Neuronal stem cell (in vitro differentiated cells): Measurements from ENCODE around the gene GGA3.
"Not testable (repeated sequence)": the region's sequence is repeated elsewhere in the genome, so short reads cannot be mapped to it uniquely, and the experiment has no call there.

ENCODE experiments used
- DNase-seq: peaks from one replicate; pipeline ENCODE4 v3.0.0-alpha.2; 2013; ENCODE audit warnings: low spot score
- H2AFZ ChIP-seq: one replicate; pipeline ENCODE4 v1.6.1; 2013; ENCODE audit warnings: mild to moderate bottlenecking, low read length, inconsistent platforms
- H2AK5ac ChIP-seq: 2 replicates; pipeline ENCODE4 v1.6.1; 2013; ENCODE audit warnings: low read depth, mild to moderate bottlenecking, inconsistent platforms, low read length, moderate library complexity, mixed read lengths
- H2BK120ac ChIP-seq: 2 replicates; pipeline ENCODE4 v1.6.1; 2013; ENCODE audit warnings: low read depth, mild to moderate bottlenecking, inconsistent platforms, low read length, moderate library complexity, mixed read lengths
- H2BK12ac ChIP-seq: one replicate; pipeline ENCODE4 v1.6.1; 2013; ENCODE audit warnings: low read length, inconsistent platforms
- H2BK15ac ChIP-seq: 2 replicates; pipeline ENCODE4 v1.6.1; 2013; ENCODE audit warnings: mild to moderate bottlenecking, low read length, inconsistent platforms, mixed read lengths
- H2BK5ac ChIP-seq: one replicate; pipeline ENCODE4 v1.6.1; 2013; ENCODE audit warnings: inconsistent platforms, mild to moderate bottlenecking, low read length, moderate library complexity
- H3K14ac ChIP-seq: one replicate; pipeline ENCODE4 v1.6.1; 2013; ENCODE audit warnings: low read length, inconsistent platforms
- H3K18ac ChIP-seq: 2 replicates; pipeline ENCODE4 v1.6.1; 2013; ENCODE audit warnings: low read length, inconsistent platforms
- H3K23ac ChIP-seq: 2 replicates; pipeline ENCODE4 v1.6.1; 2013; ENCODE audit warnings: low read depth, mild to moderate bottlenecking, mixed read lengths, low read length, inconsistent platforms; ENCODE audit not compliant: poor library complexity
- H3K27ac ChIP-seq: replicated peaks from 3 replicates; pipeline ENCODE4 v1.5.1; 2013; ENCODE audit warnings: low read length, inconsistent platforms
- H3K27me3 ChIP-seq, 3 experiments: 2 replicates each; pipeline ENCODE4 v1.6.1; 2013; ENCODE audit warnings: low read length in 3 of 3, mild to moderate bottlenecking in 2 of 3, inconsistent platforms in 1 of 3, low read depth in 1 of 3, mixed read lengths in 1 of 3, moderate library complexity in 1 of 3; ENCODE audit not compliant: control insufficient read depth in 3 of 3, insufficient read depth in 3 of 3
- H3K36me3 ChIP-seq, 2 donors: replicated peaks in 1 of 2; 2 replicates each; pipeline ENCODE4 v1.6.1; 2013; ENCODE audit warnings: low read length in 2 of 2; ENCODE audit not compliant: control insufficient read depth in 2 of 2, insufficient read depth in 2 of 2
- H3K4ac ChIP-seq: 2 replicates; pipeline ENCODE4 v1.6.1; 2013; ENCODE audit warnings: inconsistent platforms, mild to moderate bottlenecking, low read length, moderate library complexity
- H3K4me1 ChIP-seq, 2 donors: 1 replicate in 1 of 2; 2 replicates in 1 of 2; pipeline ENCODE4 v1.6.1; 2013; ENCODE audit warnings: low read length in 2 of 2, low read depth in 1 of 2; ENCODE audit not compliant: control insufficient read depth in 2 of 2, insufficient read depth in 1 of 2
- H3K4me2 ChIP-seq: one replicate; pipeline ENCODE4 v1.6.1; 2013; ENCODE audit warnings: mild to moderate bottlenecking, low read length, inconsistent platforms; ENCODE audit not compliant: insufficient read depth, poor library complexity, severe bottlenecking
- H3K4me3 ChIP-seq, 2 donors: 2 replicates each; pipeline ENCODE4 v1.5.1; 2013; ENCODE audit warnings: low read length in 2 of 2, mild to moderate bottlenecking in 2 of 2, inconsistent platforms in 1 of 2, moderate library complexity in 1 of 2
- H3K79me1 ChIP-seq: one replicate; pipeline ENCODE4 v1.6.1; 2013; ENCODE audit warnings: low read depth, mild to moderate bottlenecking, inconsistent platforms, low read length, moderate library complexity
- H3K9ac ChIP-seq: one replicate; pipeline ENCODE4 v1.6.1; 2013; ENCODE audit warnings: mild to moderate bottlenecking, low read depth, low read length, inconsistent platforms; ENCODE audit not compliant: poor library complexity
- H3K9me3 ChIP-seq, 2 donors: replicated peaks in 1 of 2; 2 replicates each; pipeline versions ENCODE3 to v1.6.1; 2013; ENCODE audit warnings: low read length in 2 of 2, mild to moderate bottlenecking in 2 of 2, inconsistent platforms in 1 of 2, low read depth in 1 of 2, mixed read lengths in 1 of 2, moderate library complexity in 1 of 2; ENCODE audit not compliant: control insufficient read depth in 2 of 2, insufficient read depth in 1 of 2
- H4K8ac ChIP-seq: one replicate; pipeline ENCODE4 v1.6.1; 2013; ENCODE audit warnings: low read depth, mild to moderate bottlenecking, inconsistent platforms, low read length, moderate library complexity
- H4K91ac ChIP-seq: one replicate; pipeline ENCODE4 v1.6.1; 2013; ENCODE audit warnings: low read length, low read depth, mild to moderate bottlenecking, inconsistent platforms; ENCODE audit not compliant: poor library complexity
- whole genome bisulfite sequencing, 2 donors: extraction: QIAGEN DNeasy Blood & Tissue Kit; methylation state at CpG; one replicate each; pipeline ENCODE4 v1.1.7; 2013; ENCODE audit warnings: missing lambda C conversion rate in 2 of 2, mixed read lengths in 1 of 2; ENCODE audit not compliant: insufficient read length in 2 of 2, insufficient replicate concordance in 1 of 2; ENCODE audit errors: extremely low coverage in 2 of 2; 5-methylcytosine and 5-hydroxymethylcytosine counted together

GGA3 gene

DNA sequence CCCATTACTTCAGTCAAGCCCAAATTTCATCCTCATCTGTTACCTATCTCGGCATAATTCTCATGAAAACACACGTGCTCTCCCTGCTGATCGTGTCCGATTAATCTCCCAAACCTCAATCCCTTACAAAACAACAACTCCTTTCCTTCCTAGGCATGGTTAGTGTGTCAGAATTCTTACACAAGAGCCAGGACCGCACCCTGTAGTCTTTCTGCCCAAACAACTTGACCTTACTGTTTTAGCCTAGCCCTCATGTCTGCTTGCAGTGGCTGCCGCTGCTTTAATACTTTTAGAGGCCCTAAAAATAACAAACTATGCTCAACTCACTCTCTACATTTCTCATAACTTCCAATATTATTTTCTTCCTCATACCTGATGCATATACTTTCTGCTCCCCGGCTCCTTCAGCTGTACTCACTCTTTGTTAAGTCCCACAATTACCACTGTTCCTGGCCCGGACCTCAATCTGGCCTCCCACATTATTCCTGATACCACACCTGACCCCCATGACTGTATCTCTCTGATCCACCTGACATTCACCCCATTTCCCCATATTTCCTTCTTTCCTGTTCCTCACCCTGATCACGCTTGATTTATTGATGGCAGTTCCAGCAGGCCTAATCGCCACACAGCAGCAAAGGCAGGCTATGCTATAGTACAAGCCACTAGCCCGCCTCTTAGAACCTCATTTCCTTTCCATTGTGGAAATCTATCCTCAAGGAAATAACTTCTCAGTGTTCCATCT is 5.3 kb downstream of the GGA3 start:
- not testable (repeated sequence) for H3K4ac ChIP-seq, H4K8ac ChIP-seq, H3K36me3 ChIP-seq, H4K91ac ChIP-seq, H3K14ac ChIP-seq, H3K27ac ChIP-seq, H2BK12ac ChIP-seq, H2AK5ac ChIP-seq, H3K4me2 ChIP-seq, H2AFZ ChIP-seq, H3K18ac ChIP-seq, H3K9me3 ChIP-seq, H3K9ac ChIP-seq, H3K27me3 ChIP-seq, H3K4me1 ChIP-seq, DNase-seq, H2BK15ac ChIP-seq, H3K4me3 ChIP-seq, H2BK5ac ChIP-seq, H2BK120ac ChIP-seq, H3K23ac ChIP-seq
- peaks cover 13% of the 10 kb centered on the region for H3K79me1 ChIP-seq
- no CpG with 5 or more reads among the region's 11 CpGs for WGBS, 2 donors

- Histone ChIP-seq H3K4me1 (no peaks in the 10 kb centered on the region), H3K79me1 (peaks cover 2% of the 10 kb centered on the region), H3K9ac (no peak overlapping the region), H3K23ac (no peak overlapping the region), H3K4ac (no peak overlapping the region), H2AK5ac (no peak overlapping the region), H3K27ac (no peak overlapping the region), H3K9me3 (no peaks in the 10 kb centered on the region), H3K14ac (no peak overlapping the region), H3K36me3 (no peaks in the 10 kb centered on the region), H3K4me3 (no peak overlapping the region), H2AFZ (no peak overlapping the region), H4K91ac (no peak overlapping the region), H2BK15ac (no peak overlapping the region), H3K18ac (no peak overlapping the region), H3K27me3 (no peaks in the 10 kb centered on the region), H2BK120ac (no peak overlapping the region), H3K4me2 (no peak overlapping the region), H4K8ac (no peak overlapping the region), H2BK12ac (no peak overlapping the region), H2BK5ac (no peak overlapping the region)
- no CpG with 5 or more reads among the region's 8 CpGs for WGBS, 2 donors
- DNase-seq, result no peak
Measured at GRCh38 chr17:75252039-75252816, 9.2 kb downstream of the GGA3 start.

GRCh38 chr17:75250009-75250471 is 11.4 kb downstream of the GGA3 start:
- H3K14ac ChIP-seq, result no peak overlapping the region
- H4K91ac ChIP-seq, result no peak overlapping the region
- H3K4ac ChIP-seq, result no peak overlapping the region
- no peak overlapping the region for H2BK15ac ChIP-seq
- H3K23ac ChIP-seq, result no peak overlapping the region
- H3K9me3 ChIP-seq, result no peaks in the 10 kb centered on the region
- no peak overlapping the region for H2BK12ac ChIP-seq
- H3K36me3 ChIP-seq, result peaks cover 11 to 17% of the 10 kb centered on the region in 2 donors
- DNase-seq, result no peak
- H3K9ac ChIP-seq, result no peak overlapping the region
- H3K27me3 ChIP-seq, result no peaks in the 10 kb centered on the region
- no peak overlapping the region for H3K27ac ChIP-seq
- no peak overlapping the region for H4K8ac ChIP-seq
- no peak overlapping the region for H3K4me2 ChIP-seq
- peaks cover 8% of the 10 kb centered on the region for H3K79me1 ChIP-seq
- no CpG with 5 or more reads among the region's 11 CpGs for WGBS, 2 donors
- H3K4me3 ChIP-seq, result no peak overlapping the region
- no peak overlapping the region for H2AFZ ChIP-seq
- H2BK5ac ChIP-seq, result no peak overlapping the region
- no peak overlapping the region for H3K18ac ChIP-seq
- H2BK120ac ChIP-seq, result no peak overlapping the region
- no peaks in the 10 kb centered on the region for H3K4me1 ChIP-seq
- H2AK5ac ChIP-seq, result no peak overlapping the region

- no peak overlapping the region for H4K91ac ChIP-seq
- peaks cover 8% of the 10 kb centered on the region for H3K79me1 ChIP-seq
- no peak overlapping the region for H2BK15ac ChIP-seq
- H3K18ac ChIP-seq, result no peak overlapping the region
- no peak for DNase-seq
- no peak overlapping the region for H3K9ac ChIP-seq
- no peak overlapping the region for H3K27ac ChIP-seq
- H3K36me3 ChIP-seq, result peaks cover 12 to 22% of the 10 kb centered on the region in 2 donors
- H3K4me3 ChIP-seq, result no peak overlapping the region
- H2AK5ac ChIP-seq, result no peak overlapping the region
- WGBS, 2 donors, result no CpG with 5 or more reads among the region's 4 CpGs
- no peak overlapping the region for H3K23ac ChIP-seq
- H2BK5ac ChIP-seq, result no peak overlapping the region
- no peak overlapping the region for H3K4ac ChIP-seq
- no peak overlapping the region for H2AFZ ChIP-seq
- no peak overlapping the region for H4K8ac ChIP-seq
- H2BK12ac ChIP-seq, result no peak overlapping the region
- H3K4me2 ChIP-seq, result no peak overlapping the region
- no peaks in the 10 kb centered on the region for H3K4me1 ChIP-seq
- H3K27me3 ChIP-seq, result no peaks in the 10 kb centered on the region
- H2BK120ac ChIP-seq, result no peak overlapping the region
- H3K9me3 ChIP-seq, result no peaks in the 10 kb centered on the region
- H3K14ac ChIP-seq, result no peak overlapping the region
Measured at GRCh38 chr17:75249564-75249963, 11.8 kb downstream of the GGA3 start.
